Limb (tissue), 2 donors: ENCODE results near the gene ANKRD11.
"Not testable (repeated sequence)": the region's sequence is repeated elsewhere in the genome, so short reads cannot be mapped to it uniquely, and the experiment has no call there.

Source experiments
- DNase-seq, 2 donors: peaks; one replicate each; pipeline ENCODE4 v3.0.0-alpha.2; 2016; ENCODE audit errors: extremely low spot score in 2 of 2

ANKRD11 gene

DNA sequence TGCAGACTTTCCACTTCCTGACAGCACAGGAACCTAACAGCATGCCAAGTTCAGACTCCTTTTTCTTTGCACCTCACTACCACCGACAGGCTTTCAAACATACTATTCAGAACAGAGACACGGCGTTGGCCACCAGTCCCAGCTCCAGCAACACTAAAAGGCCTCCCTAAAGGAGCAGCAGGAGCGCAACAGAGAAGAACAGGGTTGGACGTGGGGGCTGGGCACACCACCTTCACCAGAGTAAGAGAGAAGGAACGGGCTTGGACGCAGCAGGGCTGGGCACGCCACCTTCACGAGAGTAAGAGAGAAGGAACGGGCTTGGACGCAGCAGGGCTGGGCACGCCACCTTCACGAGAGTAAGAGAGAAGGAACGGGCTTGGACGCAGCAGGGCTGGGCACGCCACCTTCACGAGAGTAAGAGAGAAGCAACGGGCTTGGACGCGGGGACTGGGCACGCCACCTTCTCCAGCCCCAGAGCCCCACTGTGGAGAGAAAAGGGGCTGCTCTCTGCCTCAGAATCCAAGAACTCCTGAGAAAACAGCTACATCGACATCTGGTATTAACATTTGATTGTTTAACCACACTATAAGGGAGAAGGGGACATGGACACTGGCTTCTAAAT is 56.9 kb downstream of the ANKRD11 start:
- DNase-seq, result not testable (repeated sequence)

DNA sequence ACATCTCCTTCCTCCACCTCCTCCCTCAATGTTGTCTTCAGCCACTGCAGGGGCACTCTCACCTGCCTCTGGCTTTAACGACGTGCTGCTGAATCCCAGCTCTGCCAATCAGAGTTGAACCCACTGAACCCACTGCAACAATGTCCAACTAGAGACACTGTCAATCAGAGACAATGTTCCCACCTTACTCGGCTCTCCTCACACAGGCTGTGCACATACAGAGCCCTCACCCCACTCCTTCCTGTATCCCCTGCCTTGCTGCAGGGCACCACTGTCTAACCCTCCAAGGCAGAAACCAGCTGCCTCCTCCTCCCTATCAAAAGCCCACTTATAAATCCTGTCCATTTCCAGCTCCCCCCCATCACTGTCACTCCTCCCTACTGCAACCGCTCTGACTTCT is 58.7 kb downstream of the ANKRD11 start:
- DNase-seq, result no peak

DNA sequence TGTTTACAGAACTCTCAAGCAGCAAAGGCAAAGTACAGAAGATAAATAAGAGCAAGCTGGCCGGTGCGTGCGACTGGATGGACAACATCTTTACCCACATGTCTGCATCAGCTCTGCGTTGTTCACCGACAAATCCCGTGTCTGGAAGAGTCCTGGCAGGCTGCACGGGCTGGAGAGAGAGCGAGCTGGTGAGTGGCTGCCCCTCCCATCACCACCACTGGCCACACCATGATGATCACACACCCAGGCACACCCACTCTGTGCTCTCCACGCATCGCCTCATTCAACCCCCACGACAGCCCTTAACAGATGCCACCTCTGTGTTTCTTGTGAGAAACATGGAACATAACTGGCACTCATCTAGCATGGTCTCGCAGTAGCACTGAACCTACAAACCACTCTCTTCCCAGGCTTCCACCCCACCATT is 59.2 kb downstream of the ANKRD11 start:
- no peak for DNase-seq

DNA sequence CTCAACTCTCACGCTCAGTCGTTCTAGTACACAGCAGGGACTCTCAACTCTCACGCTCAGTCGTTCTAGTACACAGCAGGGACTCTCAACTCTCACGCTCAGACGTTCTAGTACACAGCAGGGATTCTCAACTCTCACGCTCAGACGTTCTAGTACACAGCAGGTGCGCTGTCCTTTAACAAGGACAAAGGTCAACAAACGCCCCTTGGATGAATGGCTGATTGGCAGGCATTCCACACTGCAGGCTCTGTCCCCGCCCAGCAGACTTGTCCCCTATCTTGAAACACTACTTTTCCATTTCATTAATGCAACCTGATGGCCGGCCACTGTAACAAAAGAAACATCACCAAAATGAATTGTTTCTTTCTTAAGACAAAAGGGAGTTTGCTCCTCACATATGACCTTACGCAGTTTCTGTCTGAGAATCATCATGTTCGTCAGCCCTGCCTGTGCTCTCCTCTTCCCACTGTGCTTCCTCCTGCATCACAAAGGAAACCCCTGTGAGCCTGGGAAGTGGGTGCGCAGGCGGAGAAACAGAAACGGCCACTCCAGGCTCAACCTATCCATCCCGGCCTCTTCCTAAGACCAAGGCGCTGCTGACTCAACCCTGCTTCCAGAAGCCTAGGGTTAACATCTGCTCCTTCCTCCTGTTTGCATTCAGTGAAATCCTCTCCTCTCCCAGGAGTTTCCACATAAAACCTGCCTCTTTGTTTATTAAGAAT is 59.8 kb downstream of the ANKRD11 start:
- DNase-seq, result no peak

DNA sequence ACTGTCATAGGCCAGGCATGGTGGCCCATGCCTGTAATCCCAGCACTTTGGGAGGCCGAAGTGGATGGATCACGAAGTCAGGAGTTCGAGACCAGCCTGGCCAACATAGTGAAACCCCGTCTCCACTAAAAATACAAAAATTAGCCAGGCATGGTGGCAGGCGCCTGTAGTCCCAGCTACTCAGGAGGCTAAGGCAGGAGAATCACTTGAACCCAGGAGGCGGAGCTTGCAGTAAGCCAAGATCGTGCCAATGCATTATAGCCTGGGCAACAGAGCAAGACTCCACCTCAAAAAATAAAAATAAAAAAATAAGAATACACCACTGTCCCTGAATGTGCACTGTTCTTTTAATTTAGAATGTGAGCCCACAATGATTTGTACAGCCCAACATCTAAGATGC is 61.8 kb downstream of the ANKRD11 start:
- DNase-seq, result not testable (repeated sequence)

DNA sequence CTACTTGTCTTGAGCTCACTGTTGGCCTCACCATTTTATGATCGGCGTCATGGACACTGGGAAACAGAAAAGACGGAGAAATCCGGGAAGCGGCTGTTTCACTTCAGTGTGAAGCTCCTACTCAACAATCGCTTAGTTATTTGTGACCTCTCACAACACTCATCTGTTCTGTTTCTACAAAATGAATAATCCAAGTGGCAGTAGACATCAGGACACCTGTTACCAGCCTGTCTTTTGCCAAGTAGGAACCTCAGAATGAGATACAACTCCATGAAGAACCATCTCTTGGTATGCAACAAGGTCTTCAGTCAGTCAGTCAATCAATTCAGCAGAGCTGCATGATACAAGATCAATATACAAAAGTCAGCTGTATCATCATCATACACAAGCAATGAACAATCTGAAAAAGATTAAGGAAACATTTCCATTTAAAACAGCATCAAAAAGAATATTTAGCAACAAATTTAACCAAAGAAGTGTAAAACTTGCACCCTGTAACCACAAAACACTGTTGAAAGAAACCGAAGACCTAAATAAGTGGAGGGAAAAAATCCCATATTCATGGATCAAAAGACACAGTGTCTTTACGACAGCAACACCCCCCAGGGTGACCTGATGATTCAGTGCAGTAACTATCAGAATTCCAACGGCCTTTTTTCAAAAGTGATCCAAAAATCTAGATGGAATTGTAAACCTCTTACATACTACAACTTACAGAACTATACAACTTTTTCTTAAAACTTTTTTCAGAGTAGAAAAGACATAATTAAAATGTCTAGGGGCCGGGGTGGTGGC is 63.4 kb downstream of the ANKRD11 start:
- DNase-seq, result no peak

DNA sequence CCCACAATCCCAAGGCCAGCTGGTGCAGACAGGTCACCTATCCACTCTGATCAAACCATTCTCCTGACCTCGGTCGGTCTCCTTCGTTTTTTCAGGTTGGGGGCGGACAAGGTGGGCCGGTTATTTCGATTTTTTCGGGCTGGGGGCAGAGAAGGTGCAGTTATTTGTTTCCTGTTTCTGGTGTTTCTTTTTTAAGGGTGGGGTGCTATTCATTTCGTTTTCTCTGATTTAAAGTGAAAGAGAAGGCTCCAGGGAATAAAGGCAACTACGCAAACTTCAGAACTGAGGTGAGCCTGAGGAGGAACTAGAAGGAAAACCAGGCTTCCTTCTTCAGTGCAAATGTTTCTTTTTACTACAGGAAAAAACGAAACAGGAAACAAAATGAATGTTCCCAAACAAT is 64.8 kb downstream of the ANKRD11 start:
- DNase-seq, result no peak

DNA sequence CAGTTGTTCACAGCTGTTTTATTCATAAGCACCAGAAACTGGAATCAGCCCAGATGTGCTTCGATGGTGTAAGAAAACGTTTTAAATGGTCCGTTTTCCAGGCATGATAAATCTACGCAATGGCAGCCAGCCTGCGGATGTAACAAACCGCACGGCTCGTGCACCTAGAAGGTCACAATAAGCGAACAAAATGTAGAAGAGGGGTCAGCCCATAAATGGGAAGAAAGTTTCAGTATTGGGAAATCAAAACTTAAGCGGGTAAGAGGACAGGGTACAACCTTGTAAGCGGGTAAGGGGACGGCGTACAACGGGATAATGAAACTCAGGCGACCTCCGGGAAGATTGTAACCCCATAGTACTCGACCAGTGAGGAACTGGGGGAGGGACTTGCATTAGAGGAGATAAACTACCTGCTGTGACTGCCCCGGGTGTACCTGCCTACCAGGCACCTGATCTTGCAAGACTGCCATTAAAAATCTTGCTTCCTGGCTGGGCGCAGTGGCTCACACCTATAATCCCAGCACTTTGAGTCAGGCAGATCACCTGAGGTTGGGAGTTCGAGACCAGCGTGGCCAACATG is 66.6 kb downstream of the ANKRD11 start:
- DNase-seq, result no peak

DNA sequence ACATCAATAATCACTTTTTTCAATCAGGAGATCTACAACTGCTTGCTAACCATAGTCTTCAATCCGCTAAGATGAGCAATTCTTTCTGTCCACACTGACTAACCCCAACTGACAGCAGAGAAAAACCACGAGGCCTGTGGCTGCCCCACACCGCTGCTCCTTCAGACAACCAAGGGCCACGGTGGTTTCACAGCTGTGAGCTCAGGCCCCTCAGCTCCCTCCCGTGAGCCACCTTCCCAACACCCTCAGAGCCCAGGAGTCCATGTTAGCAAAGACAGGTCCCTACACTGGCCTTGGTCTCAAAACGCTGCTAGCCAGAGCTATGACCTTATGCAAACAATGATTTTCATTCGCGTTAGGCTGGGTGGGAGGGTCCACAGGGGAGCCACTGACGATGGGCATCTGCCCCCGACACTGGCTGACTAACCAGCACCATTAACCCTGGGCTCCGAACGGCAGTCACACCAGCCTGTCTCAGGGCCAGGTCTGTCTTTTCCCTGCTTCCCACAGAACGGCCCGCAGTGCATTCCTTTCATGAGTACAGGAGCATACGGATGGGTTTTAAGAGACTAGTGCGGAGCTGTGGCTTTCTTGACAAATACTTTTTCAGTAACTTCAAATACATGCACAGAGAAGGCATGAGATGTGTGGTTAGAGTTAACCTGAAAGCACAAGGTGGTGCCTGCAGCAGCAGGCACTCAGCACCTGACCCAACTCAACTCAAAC is 67.3 kb downstream of the ANKRD11 start:
- no peak for DNase-seq

DNA sequence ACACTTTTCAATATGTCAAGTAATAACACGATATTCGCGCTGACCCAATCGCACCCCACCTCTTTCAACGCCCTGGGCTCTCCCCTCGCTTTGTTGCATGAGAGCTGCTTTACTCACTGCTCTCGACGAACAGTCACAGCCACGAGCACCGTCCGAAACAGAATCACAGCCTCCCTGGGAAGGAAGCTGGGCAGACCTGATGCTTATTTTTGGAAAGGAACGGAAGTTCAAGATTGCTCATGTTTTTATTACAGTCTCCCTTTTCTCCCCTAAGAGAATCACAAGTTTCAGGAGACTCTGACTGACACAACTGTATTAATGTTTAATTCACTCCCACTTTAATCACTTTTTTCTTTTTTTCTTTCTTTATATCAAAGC is 67.8 kb downstream of the ANKRD11 start:
- no peak for DNase-seq

DNA sequence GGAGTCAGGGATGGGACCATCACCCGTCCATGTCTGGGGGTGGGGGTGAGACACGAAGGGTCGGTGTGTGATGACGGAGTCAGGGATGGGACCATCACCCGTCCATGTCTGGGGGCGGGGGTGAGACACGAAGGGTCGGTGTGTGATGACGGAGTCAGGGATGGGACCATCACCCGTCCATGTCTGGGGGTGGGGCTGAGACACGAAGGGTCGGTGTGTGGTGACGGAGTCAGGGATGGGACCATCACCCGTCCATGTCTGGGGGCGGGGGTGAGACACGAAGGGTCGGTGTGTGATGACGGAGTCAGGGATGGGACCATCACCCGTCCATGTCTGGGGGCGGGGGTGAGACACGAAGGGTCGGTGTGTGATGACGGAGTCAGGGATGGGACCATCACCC is 69.1 kb downstream of the ANKRD11 start:
- not testable (repeated sequence) for DNase-seq

DNA sequence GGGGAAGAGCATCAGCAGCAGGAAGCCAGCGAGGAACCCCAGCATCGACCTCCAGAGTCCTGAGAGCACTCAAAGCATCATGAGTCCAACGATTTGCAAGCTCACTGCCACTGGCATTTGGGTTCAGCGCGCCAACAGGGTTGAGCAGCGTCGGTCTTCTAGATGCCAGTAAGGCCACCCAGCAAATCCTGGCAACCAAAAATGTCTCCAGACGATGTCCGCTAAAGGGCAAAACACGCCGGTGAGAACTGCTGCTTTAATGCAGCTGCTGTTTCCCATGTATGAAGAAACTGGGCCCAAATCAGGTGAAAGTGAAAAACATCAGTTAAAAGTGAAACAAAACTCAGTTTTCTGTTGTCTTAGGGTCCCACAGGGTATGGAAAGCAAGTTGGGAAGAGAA is 70.2 kb downstream of the ANKRD11 start:
- DNase-seq, result no peak

DNA sequence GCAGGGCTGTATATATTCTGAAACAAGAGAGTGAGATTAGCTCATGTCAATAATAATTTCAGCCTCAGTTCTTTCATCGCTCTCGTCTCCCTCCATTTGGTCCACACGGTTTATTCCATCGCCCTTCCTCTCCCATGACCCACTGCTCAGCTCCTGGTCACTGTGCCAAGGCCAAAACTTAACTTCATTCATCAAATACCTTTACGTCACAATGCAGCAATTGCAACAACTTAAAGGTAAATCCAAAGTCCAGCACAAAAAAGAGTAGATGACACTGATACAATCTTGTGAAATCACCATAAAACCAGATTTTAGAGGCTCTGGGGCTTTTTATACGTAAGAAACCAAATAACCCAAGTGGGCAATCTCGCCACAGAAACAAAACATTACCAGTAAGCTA is 72.0 kb downstream of the ANKRD11 start:
- no peak for DNase-seq

DNA sequence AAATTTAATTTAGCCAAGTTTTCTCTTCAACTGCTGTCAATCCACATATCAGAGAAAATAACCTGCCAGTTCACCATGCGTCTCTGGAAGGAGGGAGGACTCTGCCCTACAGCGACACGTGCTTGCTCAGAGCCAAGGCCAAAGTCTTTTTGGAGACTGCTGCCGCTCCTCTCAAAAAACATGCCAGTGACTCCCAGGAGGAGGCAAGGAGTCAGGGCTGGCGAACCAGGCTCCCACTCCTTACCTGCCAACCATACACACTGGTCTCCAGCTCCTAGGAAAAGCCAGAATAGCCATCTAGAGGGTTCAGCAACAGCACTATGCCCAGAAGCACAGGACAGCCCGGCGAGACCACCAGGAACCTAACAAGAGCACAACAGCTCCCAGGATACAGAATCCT is 73.0 kb downstream of the ANKRD11 start:
- no peak for DNase-seq

DNA sequence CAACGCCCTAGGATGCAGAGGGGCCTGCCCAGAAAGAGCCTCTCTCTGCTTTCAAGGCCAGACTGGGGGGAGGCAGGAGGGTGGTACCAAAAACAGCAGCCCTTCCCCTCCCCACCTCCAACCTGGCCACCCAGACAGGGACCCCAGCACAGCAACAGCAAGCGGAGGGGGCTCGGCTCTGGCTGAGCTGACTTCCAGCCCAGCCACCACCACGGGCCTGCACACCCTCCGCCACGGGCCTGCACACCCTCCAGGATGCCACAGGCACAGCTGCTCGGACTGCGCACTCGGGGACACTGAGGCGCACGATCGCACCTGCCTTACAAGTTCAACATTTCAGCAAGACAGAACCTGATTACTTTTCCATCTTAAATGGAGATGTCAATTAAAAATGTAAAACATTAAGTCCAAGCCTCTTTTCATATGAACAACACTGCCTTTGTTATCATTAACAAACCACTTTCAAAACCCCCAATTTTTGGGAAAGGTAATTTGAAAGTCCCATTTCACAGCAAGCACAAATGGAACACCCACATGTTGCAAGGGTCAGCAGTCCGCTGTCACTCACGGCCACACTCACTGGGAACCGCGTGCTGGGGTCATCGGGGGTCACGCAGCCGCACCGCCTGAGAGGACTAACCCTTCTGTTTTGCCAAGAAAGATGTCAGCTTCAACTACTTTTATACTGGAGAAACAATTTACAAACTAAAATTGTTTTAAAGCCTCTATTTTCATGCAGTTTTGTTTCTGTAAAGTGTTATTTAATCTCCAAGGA is 76.4 kb downstream of the ANKRD11 start:
- DNase-seq, result no peak

DNA sequence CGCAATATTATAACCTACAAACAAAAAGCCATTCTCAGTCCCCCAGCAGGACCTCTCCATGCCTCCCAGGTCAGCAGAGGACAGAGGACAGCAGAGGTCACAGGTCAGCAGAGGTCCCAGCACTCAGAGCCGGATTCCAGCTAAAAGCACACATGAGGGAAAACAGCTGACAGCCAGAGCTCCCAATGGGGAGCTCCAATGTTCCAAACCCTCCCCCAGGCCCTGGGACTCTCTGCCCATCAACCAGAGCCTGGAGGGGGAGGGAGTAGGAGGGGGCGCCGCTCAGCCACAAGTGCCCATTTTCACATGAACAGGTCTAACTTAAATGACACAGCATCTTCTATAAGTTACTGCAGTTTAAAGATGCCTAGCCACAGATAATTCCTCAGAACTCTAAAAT is 77.5 kb downstream of the ANKRD11 start:
- DNase-seq, result no peak

DNA sequence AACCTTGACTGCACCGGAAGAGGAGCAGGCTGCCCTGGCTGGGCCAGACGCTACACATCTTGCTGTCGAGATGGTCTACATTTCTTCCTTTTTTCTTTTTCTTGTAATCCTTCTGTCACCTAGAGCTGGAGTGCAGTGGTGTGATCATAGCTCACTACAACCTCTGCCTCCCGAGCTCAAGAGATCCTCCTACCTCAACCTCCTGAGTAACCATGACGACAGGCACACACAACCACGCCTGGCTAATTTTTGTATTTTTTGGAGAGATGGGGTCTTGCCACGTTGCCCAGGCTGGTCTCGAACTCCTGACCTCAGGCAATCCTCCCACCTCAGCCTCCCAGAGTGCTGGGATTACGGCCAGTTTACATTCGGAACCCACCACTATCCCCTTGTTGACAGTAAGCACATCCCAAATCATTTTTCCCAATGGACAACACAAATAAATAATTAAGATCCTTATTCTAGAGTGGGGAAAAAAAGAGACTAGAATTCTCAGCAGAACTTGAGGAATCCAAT is 79.0 kb downstream of the ANKRD11 start:
- no peak for DNase-seq

DNA sequence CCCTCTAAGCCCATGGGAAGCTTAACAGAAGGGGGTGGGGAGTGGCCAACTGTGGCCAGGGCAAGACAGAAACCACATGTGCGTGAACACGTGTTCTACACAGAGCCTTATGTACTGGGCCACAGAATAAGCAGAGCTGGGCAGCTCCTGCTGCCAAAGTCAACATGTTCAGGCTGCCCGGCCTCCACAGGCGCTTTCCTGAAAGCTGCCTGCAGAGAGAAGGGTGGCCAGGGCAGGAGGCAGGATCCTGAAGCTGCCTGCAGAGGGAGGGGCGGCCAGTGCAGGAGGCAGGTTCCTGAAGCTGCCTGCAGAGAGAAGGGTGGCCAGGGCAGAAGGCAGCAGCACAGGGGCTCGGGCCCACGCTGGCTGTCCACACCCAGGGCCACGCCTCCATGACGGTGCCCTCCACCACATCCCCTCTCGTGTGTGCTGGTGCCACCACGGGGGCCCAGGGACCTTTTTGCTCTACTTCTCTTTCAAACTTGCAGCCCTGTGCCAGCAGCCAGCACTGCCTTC is 79.5 kb downstream of the ANKRD11 start:
- DNase-seq, result peak; percentile 55 to 61

DNA sequence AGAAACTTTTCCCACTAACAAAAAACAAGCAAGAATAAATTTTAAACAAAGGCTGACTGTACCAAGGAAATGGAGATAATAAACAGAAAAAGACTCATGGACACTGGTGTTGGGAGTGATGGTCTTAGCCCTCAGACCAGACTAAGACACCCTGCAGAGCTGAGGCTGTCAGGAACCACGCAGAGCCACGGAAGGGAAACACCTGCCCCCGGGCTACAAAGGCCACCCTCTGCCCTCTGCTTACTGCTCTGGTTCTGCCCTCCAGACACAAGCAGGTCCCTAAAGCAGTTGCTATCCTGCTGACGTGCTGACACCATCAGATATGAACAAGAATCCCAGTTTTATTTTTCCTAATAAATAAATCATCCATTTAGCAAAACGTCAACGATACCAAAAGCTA is 80.0 kb downstream of the ANKRD11 start:
- no peak for DNase-seq

DNA sequence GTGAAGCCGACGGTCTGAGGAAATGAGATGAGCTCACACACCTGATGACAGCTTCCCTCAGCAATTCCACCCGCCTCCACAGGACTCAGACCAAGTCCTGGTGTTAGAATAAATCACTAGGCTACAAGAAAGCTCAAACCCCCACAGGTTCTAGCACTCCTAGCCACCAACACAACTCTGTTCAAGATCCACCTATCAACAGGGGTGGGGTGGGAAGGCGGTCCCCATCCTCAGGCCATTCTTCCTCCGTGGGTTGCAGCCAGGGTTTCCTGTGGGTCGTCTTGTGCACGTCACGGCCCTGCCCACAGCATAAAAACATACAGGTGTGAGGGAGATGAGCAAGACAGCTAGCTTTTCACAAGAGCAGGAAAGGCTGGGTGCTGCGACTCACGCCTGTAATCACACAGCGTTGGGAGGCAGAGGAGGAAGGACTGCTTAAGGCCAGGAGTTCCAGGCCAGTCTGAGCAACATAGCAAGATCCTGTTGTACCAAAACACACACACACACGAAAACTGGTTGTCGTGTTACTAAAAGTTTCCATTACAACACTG is 81.1 kb downstream of the ANKRD11 start:
- no peak for DNase-seq
